ENCODE measurements around the gene DZANK1.

DZANK1 gene

DNA sequence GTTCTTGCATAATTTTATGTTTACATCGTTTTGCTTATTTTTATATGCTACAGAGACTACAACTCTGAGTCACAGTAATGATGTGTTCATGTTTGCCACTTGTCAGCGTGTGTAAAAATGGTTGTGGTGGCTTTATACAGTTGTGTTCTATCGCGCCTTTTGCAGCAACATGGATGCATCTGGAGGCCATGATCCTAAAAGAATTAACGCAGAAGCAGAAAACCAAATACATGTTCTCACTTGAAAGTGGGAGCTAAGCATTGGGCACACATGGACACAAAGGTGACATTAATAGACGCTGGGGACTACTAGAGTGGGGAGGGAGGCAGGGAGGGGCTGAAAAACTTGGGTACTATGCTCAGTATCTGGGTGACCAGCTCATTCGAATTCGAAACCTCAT, 39.9 kb upstream of the DZANK1 start (continued):
- no peak for TF ChIP-seq MZF1 (tag by site-specific recombination; IDR thresholded peaks at IDR 0.05; ENCODE audit: borderline replicate concordance)
- no peak for TF ChIP-seq ZNF529 (tag by site-specific recombination; IDR thresholded peaks at IDR 0.05; ENCODE audit: insufficient replicate concordance)
- no peak for TF ChIP-seq ZNF658 (tag by site-specific recombination; IDR thresholded peaks at IDR 0.05)
- TF ChIP-seq, protein P1, sequence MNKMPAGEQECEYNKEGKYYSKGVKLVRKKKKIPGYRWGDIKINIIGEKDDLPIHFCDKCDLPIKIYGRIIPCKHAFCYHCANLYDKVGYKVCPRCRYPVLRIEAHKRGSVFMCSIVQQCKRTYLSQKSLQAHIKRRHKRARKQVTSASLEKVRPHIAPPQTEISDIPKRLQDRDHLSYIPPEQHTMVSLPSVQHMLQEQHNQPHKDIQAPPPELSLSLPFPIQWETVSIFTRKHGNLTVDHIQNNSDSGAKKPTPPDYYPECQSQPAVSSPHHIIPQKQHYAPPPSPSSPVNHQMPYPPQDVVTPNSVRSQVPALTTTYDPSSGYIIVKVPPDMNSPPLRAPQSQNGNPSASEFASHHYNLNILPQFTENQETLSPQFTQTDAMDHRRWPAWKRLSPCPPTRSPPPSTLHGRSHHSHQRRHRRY (tag by site-specific recombination; IDR thresholded peaks at IDR 0.05): no peak
- TF ChIP-seq ZNF785 (tag by site-specific recombination; IDR thresholded peaks at IDR 0.05): no peak
- no peak for TF ChIP-seq ZNF223 (tag by site-specific recombination; IDR thresholded peaks at IDR 0.05)
- no peak for TF ChIP-seq ZNF16 (tag by site-specific recombination; IDR thresholded peaks at IDR 0.05; ENCODE audit: low read depth)
- no peak for TF ChIP-seq ZSCAN23 (tag by site-specific recombination; IDR thresholded peaks at IDR 0.05)
- TF ChIP-seq, protein P2, sequence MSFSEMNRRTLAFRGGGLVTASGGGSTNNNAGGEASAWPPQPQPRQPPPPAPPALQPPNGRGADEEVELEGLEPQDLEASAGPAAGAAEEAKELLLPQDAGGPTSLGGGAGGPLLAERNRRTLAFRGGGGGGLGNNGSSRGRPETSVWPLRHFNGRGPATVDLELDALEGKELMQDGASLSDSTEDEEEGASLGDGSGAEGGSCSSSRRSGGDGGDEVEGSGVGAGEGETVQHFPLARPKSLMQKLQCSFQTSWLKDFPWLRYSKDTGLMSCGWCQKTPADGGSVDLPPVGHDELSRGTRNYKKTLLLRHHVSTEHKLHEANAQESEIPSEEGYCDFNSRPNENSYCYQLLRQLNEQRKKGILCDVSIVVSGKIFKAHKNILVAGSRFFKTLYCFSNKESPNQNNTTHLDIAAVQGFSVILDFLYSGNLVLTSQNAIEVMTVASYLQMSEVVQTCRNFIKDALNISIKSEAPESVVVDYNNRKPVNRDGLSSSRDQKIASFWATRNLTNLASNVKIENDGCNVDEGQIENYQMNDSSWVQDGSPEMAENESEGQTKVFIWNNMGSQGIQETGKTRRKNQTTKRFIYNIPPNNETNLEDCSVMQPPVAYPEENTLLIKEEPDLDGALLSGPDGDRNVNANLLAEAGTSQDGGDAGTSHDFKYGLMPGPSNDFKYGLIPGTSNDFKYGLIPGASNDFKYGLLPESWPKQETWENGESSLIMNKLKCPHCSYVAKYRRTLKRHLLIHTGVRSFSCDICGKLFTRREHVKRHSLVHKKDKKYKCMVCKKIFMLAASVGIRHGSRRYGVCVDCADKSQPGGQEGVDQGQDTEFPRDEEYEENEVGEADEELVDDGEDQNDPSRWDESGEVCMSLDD (tag by site-specific recombination; IDR thresholded peaks at IDR 0.05): no peak; the same call in 1 of the 2 replicates
- no peak for TF ChIP-seq ZSCAN30 (tag by site-specific recombination; IDR thresholded peaks at IDR 0.05)

DNA sequence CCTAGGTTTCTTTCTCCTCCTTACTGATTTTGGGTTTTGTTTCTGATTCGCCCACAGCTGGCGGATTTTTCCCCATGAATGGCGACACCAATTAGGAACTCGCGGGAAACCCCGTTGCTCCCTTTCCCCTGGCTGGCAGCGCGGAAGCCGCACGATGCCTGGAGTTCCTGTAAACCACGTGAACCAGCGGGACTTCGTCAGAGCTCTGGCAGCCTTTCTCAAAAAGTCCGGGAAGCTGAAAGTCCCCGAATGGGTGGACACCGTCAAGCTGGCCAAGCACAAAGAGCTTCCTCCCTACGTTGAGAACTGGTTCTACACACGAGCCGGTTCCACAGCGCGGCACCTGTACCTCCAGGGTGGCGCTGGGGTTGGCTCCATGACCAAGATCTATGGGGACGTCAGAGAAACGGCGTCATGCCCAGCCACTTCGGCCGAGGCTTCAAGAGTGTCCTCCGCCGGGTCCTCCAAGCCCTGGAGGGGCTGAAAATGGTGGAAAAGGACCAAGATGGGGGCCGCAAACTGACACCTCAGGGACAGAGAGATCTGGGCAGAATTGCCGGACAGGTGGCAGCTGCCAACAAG, 37.7 kb upstream of the DZANK1 start:
- TF ChIP-seq ZNF155 (tag by site-specific recombination; IDR thresholded peaks at IDR 0.05) (no peak), ZFP37 (tag by site-specific recombination; IDR thresholded peaks at IDR 0.05) (no peak), ZNF529 (tag by site-specific recombination; IDR thresholded peaks at IDR 0.05; ENCODE audit: insufficient replicate concordance) (no peak), ZNF623 (tag by site-specific recombination; IDR thresholded peaks at IDR 0.05) (no peak), ZNF274 (IDR thresholded peaks at IDR 0.05; ENCODE audit: low read length) (no peak), ZNF274 (tag by site-specific recombination; IDR thresholded peaks at IDR 0.05; ENCODE audit: borderline replicate concordance) (no peak), ZNF626 (tag by site-specific recombination; IDR thresholded peaks at IDR 0.05) (no peak), GLI4 (tag by site-specific recombination; IDR thresholded peaks at IDR 0.05) (no peak), ZXDB (tag by site-specific recombination; IDR thresholded peaks at IDR 0.05) (no peak), ZNF544 (tag by site-specific recombination; IDR thresholded peaks at IDR 0.05) (no peak), HOXD13 (CRISPR knock-in tag; IDR thresholded peaks at IDR 0.05; ENCODE audit: borderline replicate concordance) (no peak), ZNF654 (tag by site-specific recombination; IDR thresholded peaks at IDR 0.05; ENCODE audit: low read depth) (no peak), GLIS2 (tag by site-specific recombination; IDR thresholded peaks at IDR 0.05) (no peak), ZNF335 (tag by site-specific recombination; conservative IDR thresholded peaks at IDR 0.05) (no peak), ZNF221 (tag by site-specific recombination; IDR thresholded peaks at IDR 0.05; ENCODE audit: borderline replicate concordance) (no peak), ZNF621 (tag by site-specific recombination; IDR thresholded peaks at IDR 0.05) (no peak)
- TF ChIP-seq, protein P3, sequence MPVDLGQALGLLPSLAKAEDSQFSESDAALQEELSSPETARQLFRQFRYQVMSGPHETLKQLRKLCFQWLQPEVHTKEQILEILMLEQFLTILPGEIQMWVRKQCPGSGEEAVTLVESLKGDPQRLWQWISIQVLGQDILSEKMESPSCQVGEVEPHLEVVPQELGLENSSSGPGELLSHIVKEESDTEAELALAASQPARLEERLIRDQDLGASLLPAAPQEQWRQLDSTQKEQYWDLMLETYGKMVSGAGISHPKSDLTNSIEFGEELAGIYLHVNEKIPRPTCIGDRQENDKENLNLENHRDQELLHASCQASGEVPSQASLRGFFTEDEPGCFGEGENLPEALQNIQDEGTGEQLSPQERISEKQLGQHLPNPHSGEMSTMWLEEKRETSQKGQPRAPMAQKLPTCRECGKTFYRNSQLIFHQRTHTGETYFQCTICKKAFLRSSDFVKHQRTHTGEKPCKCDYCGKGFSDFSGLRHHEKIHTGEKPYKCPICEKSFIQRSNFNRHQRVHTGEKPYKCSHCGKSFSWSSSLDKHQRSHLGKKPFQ (tag by site-specific recombination; IDR thresholded peaks at IDR 0.05): no peak
- TF ChIP-seq, protein P4, sequence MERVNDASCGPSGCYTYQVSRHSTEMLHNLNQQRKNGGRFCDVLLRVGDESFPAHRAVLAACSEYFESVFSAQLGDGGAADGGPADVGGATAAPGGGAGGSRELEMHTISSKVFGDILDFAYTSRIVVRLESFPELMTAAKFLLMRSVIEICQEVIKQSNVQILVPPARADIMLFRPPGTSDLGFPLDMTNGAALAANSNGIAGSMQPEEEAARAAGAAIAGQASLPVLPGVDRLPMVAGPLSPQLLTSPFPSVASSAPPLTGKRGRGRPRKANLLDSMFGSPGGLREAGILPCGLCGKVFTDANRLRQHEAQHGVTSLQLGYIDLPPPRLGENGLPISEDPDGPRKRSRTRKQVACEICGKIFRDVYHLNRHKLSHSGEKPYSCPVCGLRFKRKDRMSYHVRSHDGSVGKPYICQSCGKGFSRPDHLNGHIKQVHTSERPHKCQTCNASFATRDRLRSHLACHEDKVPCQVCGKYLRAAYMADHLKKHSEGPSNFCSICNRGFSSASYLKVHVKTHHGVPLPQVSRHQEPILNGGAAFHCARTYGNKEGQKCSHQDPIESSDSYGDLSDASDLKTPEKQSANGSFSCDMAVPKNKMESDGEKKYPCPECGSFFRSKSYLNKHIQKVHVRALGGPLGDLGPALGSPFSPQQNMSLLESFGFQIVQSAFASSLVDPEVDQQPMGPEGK (tag by site-specific recombination; IDR thresholded peaks at IDR 0.05): no peak
- ChIA-PET CTCF (interaction anchor here (0.6 kb wide), 1 partner anchor 17 kb away, joined by 5 read pairs; no protein-coding TSS in a partner anchor), POLR2A (interaction anchor here (4.0 kb wide), 1 partner anchor 7 kb away, joined by 90 read pairs; the partner anchor contains the start of gene RBBP9)
- H3K9me3 ChIP-seq (ENCODE audit: control insufficient read depth, insufficient read depth, low read depth, low read length): no peaks in the 10 kb centered on the region
- H3K4me1 ChIP-seq (ENCODE audit: control insufficient read depth, insufficient read depth, low read length): 0 out of 2 replicates have a peak, but pooled peaks cover 2% of the 10 kb centered on the region
- no peak overlapping the region for H3K27ac ChIP-seq (ENCODE audit: extremely low read depth, low read depth, low read length)
- H3K4me3 ChIP-seq (ENCODE audit: low read depth, low read length): no peak overlapping the region
- H3K36me3 ChIP-seq (ENCODE audit: control insufficient read depth in 2 of 2, insufficient read depth in 1 of 2, low read length in 2 of 2): peaks cover 1% of the 10 kb centered on the region in 2 experiments; a peak in 2 of 3 replicates

All from HEK293 (cell line).